ENCODE data around the gene LSM2.

The LSM2 gene

DNA sequence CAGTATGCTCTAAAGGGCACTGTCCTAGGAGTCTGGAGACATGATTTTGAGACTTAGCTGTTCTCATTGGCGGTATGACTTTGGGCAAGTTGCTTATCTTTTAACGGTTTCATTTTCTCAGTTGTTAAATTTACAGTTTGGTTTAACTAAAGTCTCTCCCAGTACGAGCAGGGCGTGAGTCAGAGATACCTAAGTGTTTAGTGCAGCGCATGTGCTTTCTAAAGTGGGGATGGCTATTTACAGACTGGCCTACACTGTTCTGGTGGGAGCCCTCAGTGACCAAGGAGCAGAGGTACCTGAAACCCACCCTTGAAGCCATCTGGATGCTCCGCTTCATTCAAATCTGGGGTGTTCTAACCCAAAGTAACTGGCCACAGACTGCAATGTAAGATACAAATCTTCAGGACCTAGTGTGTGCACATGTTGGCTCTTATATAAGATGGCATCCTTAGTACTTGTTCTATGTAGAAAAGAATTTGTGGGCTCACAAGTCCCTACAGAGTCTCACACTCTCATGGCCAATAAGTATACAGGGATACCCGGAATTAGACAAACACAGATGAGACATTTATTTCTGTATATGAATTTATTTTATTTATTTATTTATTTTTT lies 56.2 kb downstream of the LSM2 start:
- no peak for DNase-seq (ENCODE audit: low spot score)

DNA sequence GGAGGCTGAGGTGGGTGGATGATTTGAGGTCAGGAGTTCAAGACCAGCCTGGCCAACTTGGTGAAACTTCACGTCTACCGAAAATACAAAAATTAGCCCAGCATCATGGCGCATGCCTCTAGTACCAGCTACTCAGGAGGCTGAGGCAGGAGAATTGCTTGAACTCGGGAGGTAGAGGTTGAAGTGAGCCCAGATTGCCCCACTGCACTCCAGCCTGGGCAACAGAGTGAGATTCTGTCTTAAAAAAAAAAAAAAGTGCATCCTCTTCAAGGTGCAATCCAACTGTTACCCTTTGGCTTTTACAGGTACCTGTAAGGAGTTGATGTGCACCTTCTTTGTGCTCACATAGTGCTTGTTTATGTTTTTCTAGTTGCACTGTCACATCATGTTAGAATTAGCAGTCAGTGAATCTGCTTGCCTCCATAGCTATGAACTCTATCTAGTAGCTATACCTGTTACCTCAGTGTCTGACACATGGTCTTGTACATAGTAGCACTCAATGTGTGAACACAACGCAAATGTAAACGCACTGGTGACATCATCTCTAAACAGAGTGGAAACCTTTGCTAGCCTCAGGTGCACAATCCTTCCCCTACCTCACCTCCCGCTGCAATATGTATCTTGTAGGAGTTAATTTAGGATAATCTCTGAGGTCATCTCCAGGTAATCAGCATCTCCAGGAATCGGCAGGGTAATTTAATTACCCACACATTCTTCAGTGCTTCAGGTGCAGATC lies 57.3 kb downstream of the LSM2 start:
- DNase-seq (ENCODE audit: low spot score): no peak

All from globus pallidus (tissue), 1 donor.